Measurements from ENCODE around the gene TNFRSF8.
A peak's percentile ranks its signal among the peaks of the same experiment; 100 is the strongest.

The TNFRSF8 gene

DNA sequence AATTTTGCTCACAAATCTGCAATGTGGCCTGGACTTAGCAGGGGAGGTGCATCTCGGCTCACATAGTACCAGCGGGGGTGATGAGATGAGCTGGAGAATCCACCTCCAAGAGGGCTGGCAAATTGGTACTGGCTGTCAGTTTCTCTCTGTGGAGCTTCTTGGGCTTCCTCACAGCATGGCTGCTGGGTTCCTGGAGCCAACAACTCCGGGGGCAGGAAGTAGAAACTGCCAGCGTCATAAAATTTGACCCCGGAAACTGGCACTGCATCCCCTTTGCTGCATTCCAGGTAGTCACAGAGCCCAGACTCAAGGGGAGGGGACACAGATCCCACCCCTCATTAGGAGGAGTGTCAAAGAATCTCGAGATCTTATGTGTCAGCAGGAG lies 86.7 kb downstream of the TNFRSF8 start:
- no peak for DNase-seq (ENCODE audit: low read depth)
- TF ChIP-seq CTCF (IDR thresholded peaks at IDR 0.05; ENCODE audit: insufficient read depth, low read depth, low read length, missing control alignments): no peak
- H3K4me3 ChIP-seq (ENCODE audit: low read depth, low read length): no peak overlapping the region

- peak; percentile 67 for DNase-seq (ENCODE audit: low read depth)
- peak overlapping the region; percentile 34 for H3K4me3 ChIP-seq (ENCODE audit: low read depth, low read length)
Measured at GRCh38 chr1:12150456-12151200, 87.5 kb downstream of the TNFRSF8 start.

GRCh38 chr1:12151465-12151864 lies 88.4 kb downstream of the TNFRSF8 start:
- peak overlapping the region; percentile 4 for H3K4me3 ChIP-seq (ENCODE audit: low read depth, low read length)
- no peak for TF ChIP-seq CTCF (IDR thresholded peaks at IDR 0.05; ENCODE audit: insufficient read depth, low read depth, low read length, missing control alignments)
- DNase-seq (ENCODE audit: low read depth): no peak

More at GRCh38 chr1:12150456-12151200, 87.5 kb downstream of the TNFRSF8 start:
- no peak for TF ChIP-seq CTCF (IDR thresholded peaks at IDR 0.05; ENCODE audit: insufficient read depth, low read depth, low read length, missing control alignments)

GRCh38 chr1:12152113-12152891 lies 89.2 kb downstream of the TNFRSF8 start:
- no peak for TF ChIP-seq CTCF (IDR thresholded peaks at IDR 0.05; ENCODE audit: insufficient read depth, low read depth, low read length, missing control alignments)
- DNase-seq (ENCODE audit: low read depth): peak; percentile 96
- peak overlapping the region; percentile 8 for H3K4me3 ChIP-seq (ENCODE audit: low read depth, low read length)

GRCh38 chr1:12153181-12153785 lies 90.2 kb downstream of the TNFRSF8 start:
- peak; percentile 82 for DNase-seq (ENCODE audit: low read depth)
- H3K4me3 ChIP-seq (ENCODE audit: low read depth, low read length): 0 out of 2 replicates have a peak overlapping the region, but pooled peaks have one; percentile 4
- TF ChIP-seq CTCF (IDR thresholded peaks at IDR 0.05; ENCODE audit: insufficient read depth, low read depth, low read length, missing control alignments): no peak

DNA sequence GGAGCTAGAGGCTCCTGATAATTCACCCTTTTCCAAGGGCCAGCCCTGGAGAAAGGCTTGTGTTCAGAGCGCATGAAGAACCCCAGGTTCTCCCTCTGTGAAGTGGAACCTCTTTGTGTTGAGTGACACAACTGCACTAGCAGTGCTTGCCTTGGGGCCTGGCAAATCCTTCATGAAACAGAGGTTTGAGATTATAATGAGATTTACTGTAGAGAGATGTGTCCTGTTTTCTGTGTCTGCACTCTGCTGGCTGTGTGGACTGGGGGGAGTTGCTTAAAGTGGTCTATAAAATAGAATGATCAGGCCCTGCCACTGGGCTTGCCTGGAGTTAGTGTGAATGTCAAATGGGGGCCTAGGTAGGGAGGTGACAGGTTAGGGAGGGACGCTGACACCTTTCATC lies 92.2 kb downstream of the TNFRSF8 start:
- no peak for DNase-seq (ENCODE audit: low read depth)
- H3K4me3 ChIP-seq (ENCODE audit: low read depth, low read length): no peak overlapping the region
- no peak for TF ChIP-seq CTCF (IDR thresholded peaks at IDR 0.05; ENCODE audit: insufficient read depth, low read depth, low read length, missing control alignments)

Data from GM12865 (cell line).